CD4-positive, alpha-beta T cell treated with Interleukin-4 for 1 hour (primary cell): Measurements from ENCODE around the gene RAB11FIP5.

Source experiments
- DNase-seq, 2 donors: peaks; one replicate each; pipeline ENCODE4 v3.0.0-alpha.2; 2020 to 2022

Gene RAB11FIP5

GRCh38 chr2:73031095-73031678, 81.6 kb downstream of the RAB11FIP5 start:
- DNase-seq, result no peak

DNA sequence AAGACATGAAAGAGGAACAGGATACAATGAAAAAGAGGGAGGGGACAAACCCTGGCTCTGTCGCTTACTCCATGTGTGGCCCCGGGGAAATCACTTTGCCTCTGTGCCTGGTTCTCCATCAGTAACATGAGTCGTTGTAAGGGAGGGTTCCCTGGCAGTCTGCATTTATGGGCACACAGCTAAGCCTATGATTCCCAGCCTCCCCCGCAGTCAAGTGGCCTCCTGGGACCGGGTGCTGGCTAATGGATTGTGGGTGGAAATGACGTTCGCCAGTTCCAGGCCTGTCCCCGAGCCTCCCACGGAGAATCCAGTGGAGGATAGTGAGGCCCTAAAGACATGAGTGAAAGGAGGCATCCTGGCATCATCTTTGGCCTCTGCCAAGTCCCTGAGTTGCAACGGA, 83.9 kb downstream of the RAB11FIP5 start:
- no peak for DNase-seq

GRCh38 chr2:73027340-73027739, 85.4 kb downstream of the RAB11FIP5 start:
- DNase-seq, result no peak

DNA sequence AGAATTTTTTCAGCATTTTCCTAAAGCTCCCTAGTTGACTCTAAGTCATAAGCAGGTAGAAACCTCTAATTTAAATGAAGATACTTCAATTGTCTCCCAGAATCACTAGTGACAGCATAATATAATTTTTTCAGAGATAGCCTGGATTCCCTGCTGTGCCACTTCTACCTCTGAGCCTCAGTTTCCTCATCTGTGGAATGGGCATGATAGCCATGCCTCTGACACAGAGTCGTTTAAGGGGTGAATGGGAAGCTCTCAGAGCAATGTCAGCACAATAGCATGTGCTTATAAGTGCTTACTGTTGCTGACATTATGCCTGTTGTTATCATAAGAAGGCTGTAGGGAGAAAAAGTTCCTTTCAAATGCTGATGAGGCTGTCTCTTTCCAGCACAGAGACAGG, 89.3 kb downstream of the RAB11FIP5 start:
- DNase-seq, result no peak
